ENCODE measurements around the gene KIRREL3. TPM values are rescaled to one million over a fixed set of nuclear protein-coding genes. Genes with fewer than 3 reads are reported as not detected.

Gene KIRREL3
- total RNA-seq, 1 experiment from 2014 or later, result 0.44 TPM

DNA sequence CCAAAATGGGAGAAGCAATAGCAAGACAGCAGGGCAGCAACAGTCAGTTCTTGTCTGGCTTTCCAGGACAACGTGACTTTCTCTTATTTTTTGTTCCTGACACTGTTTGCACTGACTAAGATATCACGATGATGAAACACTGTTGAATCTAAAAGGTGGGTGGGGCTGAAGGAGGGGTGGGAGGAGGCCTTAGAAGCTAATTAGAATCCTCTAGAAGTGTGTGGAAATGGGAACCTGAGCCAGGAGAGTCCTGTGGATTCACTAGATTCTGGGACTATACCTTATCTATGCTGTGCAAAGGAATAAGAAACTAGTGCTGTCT, 344.8 kb downstream of the KIRREL3 start:
- Histone ChIP-seq H3K9ac (ENCODE audit: low read length) (no peak overlapping the region), H3K4me2 (ENCODE audit: low read length) (no peak overlapping the region), H4K20me1 (ENCODE audit: low read length) (no peaks in the 10 kb centered on the region), H3K9me3 (ENCODE audit: low read length) (no peaks in the 10 kb centered on the region), H3K36me3 (ENCODE audit: low read depth, low read length) (no peaks in the 10 kb centered on the region), H3K4me3 (ENCODE audit: low read length) (no peak overlapping the region), H3K27ac (ENCODE audit: low read length) (no peak overlapping the region), H3F3A (ENCODE audit: low read length, unreplicated experiment) (no peaks in the 10 kb centered on the region), H3K9me2 (replicated peaks; ENCODE audit: low read length) (no peaks in the 10 kb centered on the region), H2AFZ (ENCODE audit: low read length) (no peak overlapping the region), H3K4me1 (ENCODE audit: insufficient read depth, low read length) (no peaks in the 10 kb centered on the region), H3K27me3 (ENCODE audit: low read length) (peaks cover 76% of the 10 kb centered on the region), H3K79me2 (ENCODE audit: low read length) (no peaks in the 10 kb centered on the region)
- no peak for TF ChIP-seq EZH2phosphoT487 (IDR thresholded peaks at IDR 0.05; ENCODE audit: borderline replicate concordance, low read length)
- no peak for TF ChIP-seq EZH2 (IDR thresholded peaks at IDR 0.05; ENCODE audit: low read length, unreplicated experiment)
- TF ChIP-seq, protein P1, sequence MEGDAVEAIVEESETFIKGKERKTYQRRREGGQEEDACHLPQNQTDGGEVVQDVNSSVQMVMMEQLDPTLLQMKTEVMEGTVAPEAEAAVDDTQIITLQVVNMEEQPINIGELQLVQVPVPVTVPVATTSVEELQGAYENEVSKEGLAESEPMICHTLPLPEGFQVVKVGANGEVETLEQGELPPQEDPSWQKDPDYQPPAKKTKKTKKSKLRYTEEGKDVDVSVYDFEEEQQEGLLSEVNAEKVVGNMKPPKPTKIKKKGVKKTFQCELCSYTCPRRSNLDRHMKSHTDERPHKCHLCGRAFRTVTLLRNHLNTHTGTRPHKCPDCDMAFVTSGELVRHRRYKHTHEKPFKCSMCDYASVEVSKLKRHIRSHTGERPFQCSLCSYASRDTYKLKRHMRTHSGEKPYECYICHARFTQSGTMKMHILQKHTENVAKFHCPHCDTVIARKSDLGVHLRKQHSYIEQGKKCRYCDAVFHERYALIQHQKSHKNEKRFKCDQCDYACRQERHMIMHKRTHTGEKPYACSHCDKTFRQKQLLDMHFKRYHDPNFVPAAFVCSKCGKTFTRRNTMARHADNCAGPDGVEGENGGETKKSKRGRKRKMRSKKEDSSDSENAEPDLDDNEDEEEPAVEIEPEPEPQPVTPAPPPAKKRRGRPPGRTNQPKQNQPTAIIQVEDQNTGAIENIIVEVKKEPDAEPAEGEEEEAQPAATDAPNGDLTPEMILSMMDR (conservative IDR thresholded peaks at IDR 0.05; ENCODE audit: low read depth, low read length), result no peak
- DNase-seq (peak; percentile 12), ATAC-seq (peak; percentile 24; the same call in 1 of the 2 replicates)
- ChIA-PET CTCF (no interaction called here), POLR2A (ENCODE audit: unreplicated experiment) (no interaction called here)
- no TSS peak for BruUV-seq (replicated peaks)
- intact Hi-C loops (cut with micrococcal nuclease), result no loop called here

DNA sequence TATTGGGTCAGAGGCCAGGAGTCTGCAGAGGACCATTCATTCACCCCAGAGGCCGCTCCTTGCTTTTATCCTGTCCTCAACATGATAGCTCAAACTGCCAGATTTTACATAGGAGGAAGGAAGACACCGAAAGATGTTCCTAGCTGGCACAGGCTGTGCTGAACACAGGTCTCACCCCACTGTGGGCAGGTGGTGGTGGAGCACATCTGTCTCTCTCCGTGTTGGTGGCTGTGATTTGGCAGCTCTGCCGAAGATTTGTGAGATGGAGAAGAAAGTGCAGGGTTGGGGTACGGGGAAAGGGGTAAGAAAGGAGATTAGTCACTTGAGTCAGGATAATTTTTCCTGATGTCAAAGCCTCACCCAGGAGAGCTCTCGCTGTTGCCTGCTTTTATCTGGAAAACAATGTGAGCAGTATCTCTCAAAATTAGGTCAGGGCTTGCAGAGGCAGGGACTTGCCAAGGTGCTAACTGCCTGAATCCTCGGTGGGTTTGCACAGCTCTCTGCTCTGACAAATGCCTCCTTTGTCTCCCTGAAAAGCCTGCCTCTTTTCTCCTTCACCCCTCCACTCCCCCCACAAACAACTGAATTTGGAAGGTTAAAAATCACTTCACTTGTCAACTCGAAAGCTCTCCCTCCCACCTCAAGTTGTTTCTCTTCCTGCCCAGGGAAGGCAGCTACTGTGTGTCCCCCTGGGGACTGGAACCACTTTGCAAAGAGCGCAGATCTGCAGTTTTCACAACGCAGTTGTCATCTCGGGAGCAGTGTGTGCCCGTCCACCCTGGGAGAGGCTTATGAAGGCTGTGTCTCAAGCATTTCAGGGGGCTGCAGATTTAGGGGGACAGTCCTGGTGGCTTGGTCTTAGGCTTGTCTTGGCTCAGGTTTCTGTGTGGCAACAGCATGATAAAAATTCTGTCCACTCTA, 345.4 kb downstream of the KIRREL3 start:
- Histone ChIP-seq H3K4me3 (ENCODE audit: low read length) (no peak overlapping the region), H4K20me1 (ENCODE audit: low read length) (no peaks in the 10 kb centered on the region), H2AFZ (ENCODE audit: low read length) (no peak overlapping the region), H3K27me3 (ENCODE audit: low read length) (peaks cover 76% of the 10 kb centered on the region), H3K9me3 (ENCODE audit: low read length) (no peaks in the 10 kb centered on the region), H3K36me3 (ENCODE audit: low read depth, low read length) (no peaks in the 10 kb centered on the region), H3K79me2 (ENCODE audit: low read length) (no peaks in the 10 kb centered on the region), H3K4me2 (ENCODE audit: low read length) (no peak overlapping the region), H3F3A (ENCODE audit: low read length, unreplicated experiment) (no peaks in the 10 kb centered on the region), H3K9me2 (replicated peaks; ENCODE audit: low read length) (no peaks in the 10 kb centered on the region), H3K4me1 (ENCODE audit: insufficient read depth, low read length) (no peaks in the 10 kb centered on the region), H3K27ac (ENCODE audit: low read length) (no peak overlapping the region), H3K9ac (ENCODE audit: low read length) (no peak overlapping the region)
- no TSS peak for BruUV-seq (replicated peaks)
- ATAC-seq (no peak), DNase-seq (no peak)
- CTCF ChIA-PET, result no interaction called here
- POLR2A ChIA-PET (ENCODE audit: unreplicated experiment), result no interaction called here
- TF ChIP-seq EZH2phosphoT487 (IDR thresholded peaks at IDR 0.05; ENCODE audit: borderline replicate concordance, low read length) (no peak), EZH2 (IDR thresholded peaks at IDR 0.05; ENCODE audit: low read length, unreplicated experiment) (no peak)
- TF ChIP-seq, protein P1 (conservative IDR thresholded peaks at IDR 0.05; ENCODE audit: low read depth, low read length), result no peak
- intact Hi-C loops (cut with micrococcal nuclease), result no loop called here

DNA sequence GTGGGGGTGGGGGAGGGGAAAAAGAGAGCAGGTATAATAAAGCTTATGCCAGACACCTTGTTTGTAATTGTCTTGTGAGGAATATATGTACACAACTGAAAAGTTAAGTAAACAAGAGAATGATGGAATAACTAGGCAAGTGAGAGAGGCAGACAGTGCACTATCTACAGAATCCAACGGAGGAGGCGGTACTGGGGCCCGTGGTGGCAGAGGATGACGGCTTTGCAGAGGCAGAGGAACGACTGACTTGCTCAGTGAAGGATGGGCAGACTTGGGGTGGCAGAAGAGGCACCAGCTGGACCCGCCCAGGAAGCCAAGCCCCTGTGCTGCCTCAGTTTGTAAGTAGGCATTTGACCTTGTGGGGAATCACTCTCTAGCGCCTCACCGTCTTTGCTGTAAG, 347.5 kb downstream of the KIRREL3 start:
- ChIA-PET POLR2A (ENCODE audit: unreplicated experiment) (no interaction called here), CTCF (no interaction called here)
- BruUV-seq (replicated peaks), result no TSS peak
- H2AFZ ChIP-seq (ENCODE audit: low read length), result no peak overlapping the region
- no peaks in the 10 kb centered on the region for H3F3A ChIP-seq (ENCODE audit: low read length, unreplicated experiment)
- no peaks in the 10 kb centered on the region for H3K79me2 ChIP-seq (ENCODE audit: low read length)
- intact Hi-C loops (cut with micrococcal nuclease), result no loop called here
- no peak overlapping the region for H3K27ac ChIP-seq (ENCODE audit: low read length)
- H3K4me2 ChIP-seq (ENCODE audit: low read length), result no peak overlapping the region
- no peak overlapping the region for H3K9ac ChIP-seq (ENCODE audit: low read length)
- H3K4me3 ChIP-seq (ENCODE audit: low read length), result no peak overlapping the region
- peaks cover 60% of the 10 kb centered on the region for H3K27me3 ChIP-seq (ENCODE audit: low read length)
- DNase-seq (no peak), ATAC-seq (no peak)
- no peak for TF ChIP-seq EZH2phosphoT487 (IDR thresholded peaks at IDR 0.05; ENCODE audit: borderline replicate concordance, low read length)
- no peak for TF ChIP-seq EZH2 (IDR thresholded peaks at IDR 0.05; ENCODE audit: low read length, unreplicated experiment)
- TF ChIP-seq, protein P1 (conservative IDR thresholded peaks at IDR 0.05; ENCODE audit: low read depth, low read length), result no peak
- no peaks in the 10 kb centered on the region for H3K36me3 ChIP-seq (ENCODE audit: low read depth, low read length)
- H3K9me3 ChIP-seq (ENCODE audit: low read length), result no peaks in the 10 kb centered on the region
- H3K4me1 ChIP-seq (ENCODE audit: insufficient read depth, low read length), result no peaks in the 10 kb centered on the region
- H4K20me1 ChIP-seq (ENCODE audit: low read length), result no peaks in the 10 kb centered on the region
- no peaks in the 10 kb centered on the region for H3K9me2 ChIP-seq (replicated peaks; ENCODE audit: low read length)

Data from PC-3 (cell line).